Measurements from ENCODE around the gene EOGT. TPM values are rescaled to one million over a fixed set of nuclear protein-coding genes. Genes with fewer than 3 reads are reported as not detected.

The EOGT gene
- total RNA-seq, 1 donor from 2014 or later = 15.5 TPM

DNA sequence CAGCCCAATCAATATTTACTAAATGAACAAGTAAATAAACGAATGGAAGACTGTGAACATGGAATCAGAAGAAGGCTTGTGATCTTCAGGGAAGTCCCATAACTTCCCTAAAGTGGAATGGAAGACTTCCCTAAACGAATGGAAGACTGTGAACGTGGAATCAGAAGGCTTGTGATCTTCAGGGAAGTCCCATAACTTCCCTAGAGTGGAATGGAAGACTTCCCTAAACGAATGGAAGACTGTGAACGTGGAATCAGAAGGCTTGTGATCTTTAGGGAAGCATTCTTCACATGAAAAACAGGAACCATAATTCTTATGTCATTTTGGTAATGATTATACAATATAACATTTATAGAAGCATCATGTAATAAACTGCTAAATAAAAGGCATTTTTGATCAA, 38.8 kb downstream of the EOGT start:
- TF ChIP-seq, protein P1, sequence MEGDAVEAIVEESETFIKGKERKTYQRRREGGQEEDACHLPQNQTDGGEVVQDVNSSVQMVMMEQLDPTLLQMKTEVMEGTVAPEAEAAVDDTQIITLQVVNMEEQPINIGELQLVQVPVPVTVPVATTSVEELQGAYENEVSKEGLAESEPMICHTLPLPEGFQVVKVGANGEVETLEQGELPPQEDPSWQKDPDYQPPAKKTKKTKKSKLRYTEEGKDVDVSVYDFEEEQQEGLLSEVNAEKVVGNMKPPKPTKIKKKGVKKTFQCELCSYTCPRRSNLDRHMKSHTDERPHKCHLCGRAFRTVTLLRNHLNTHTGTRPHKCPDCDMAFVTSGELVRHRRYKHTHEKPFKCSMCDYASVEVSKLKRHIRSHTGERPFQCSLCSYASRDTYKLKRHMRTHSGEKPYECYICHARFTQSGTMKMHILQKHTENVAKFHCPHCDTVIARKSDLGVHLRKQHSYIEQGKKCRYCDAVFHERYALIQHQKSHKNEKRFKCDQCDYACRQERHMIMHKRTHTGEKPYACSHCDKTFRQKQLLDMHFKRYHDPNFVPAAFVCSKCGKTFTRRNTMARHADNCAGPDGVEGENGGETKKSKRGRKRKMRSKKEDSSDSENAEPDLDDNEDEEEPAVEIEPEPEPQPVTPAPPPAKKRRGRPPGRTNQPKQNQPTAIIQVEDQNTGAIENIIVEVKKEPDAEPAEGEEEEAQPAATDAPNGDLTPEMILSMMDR (IDR thresholded peaks at IDR 0.05; ENCODE audit: unreplicated experiment) = no peak
- Mint-ChIP-seq H3K9me3 (ENCODE audit: low read depth) (no peaks in the 10 kb centered on the region), H3K27ac (no peak overlapping the region), H3K4me1 (ENCODE audit: low read depth) (no peaks in the 10 kb centered on the region), H3K36me3 (ENCODE audit: insufficient read depth) (no peaks in the 10 kb centered on the region), H3K27me3 (peaks cover 7% of the 10 kb centered on the region), H3K4me3 (ENCODE audit: low read depth) (no peak overlapping the region)
- no peak for DNase-seq (ENCODE audit: low spot score, unreplicated experiment)

DNA sequence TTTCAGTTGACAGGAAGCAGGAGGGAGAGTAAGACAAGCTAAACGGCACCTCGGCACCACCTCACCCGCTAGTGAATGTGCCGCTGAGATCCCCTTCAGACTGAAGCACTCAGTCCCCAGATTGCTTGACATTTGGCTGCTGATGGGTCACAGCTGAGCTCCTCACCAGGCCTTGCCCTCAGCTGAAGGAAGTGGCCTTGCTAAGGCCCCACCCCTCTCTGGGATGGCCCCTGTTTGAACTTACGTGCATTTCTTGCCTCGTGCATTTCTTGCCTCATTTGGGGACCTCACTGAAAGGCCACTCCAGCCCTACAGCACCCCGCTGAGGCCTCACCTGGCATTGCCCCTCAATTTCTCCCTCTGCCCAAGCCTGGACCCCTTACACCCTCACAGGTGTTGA, 39.8 kb downstream of the EOGT start:
- H3K27me3 Mint-ChIP-seq = peaks cover 11% of the 10 kb centered on the region
- no peak overlapping the region for H3K27ac Mint-ChIP-seq
- no peaks in the 10 kb centered on the region for H3K36me3 Mint-ChIP-seq (ENCODE audit: insufficient read depth)
- H3K4me1 Mint-ChIP-seq (ENCODE audit: low read depth) = no peaks in the 10 kb centered on the region
- DNase-seq (ENCODE audit: low spot score, unreplicated experiment) = no peak
- TF ChIP-seq, protein P1 (IDR thresholded peaks at IDR 0.05; ENCODE audit: unreplicated experiment) = no peak
- no peak overlapping the region for H3K4me3 Mint-ChIP-seq (ENCODE audit: low read depth)
- no peaks in the 10 kb centered on the region for H3K9me3 Mint-ChIP-seq (ENCODE audit: low read depth)

DNA sequence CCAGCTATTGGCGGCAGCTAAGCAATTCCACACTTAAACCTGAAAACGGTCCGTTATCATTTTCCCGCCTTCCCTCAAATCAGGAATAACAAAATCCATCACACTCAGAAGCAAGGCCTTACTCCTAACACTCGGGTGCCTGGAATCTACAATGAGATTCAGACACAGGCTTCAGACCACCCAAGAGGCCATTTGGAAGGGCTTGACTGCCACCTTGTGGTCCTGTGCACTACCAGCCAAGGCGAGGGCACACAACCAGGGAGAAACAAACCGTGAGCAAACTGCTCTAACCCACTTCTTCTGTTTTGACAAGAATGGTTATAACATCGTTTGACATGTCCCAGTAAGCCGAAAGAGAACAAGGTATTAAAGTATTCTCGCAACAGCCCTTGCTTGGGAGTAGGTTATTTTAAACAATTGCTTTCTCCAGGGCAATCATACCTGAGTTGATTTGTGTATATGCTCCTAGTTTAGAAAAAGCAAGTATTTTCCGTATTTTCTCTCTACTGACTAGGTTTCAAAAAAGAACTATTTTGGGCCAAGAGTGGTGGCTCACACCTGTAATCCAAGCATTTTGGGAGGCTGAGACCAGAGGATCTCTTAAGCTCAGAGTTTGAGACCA, 41.0 kb downstream of the EOGT start:
- H3K36me3 Mint-ChIP-seq (ENCODE audit: insufficient read depth) = no peaks in the 10 kb centered on the region
- peak; percentile 66 for DNase-seq (ENCODE audit: low spot score, unreplicated experiment)
- no peaks in the 10 kb centered on the region for H3K9me3 Mint-ChIP-seq (ENCODE audit: low read depth)
- H3K27me3 Mint-ChIP-seq = peaks cover 11% of the 10 kb centered on the region
- H3K27ac Mint-ChIP-seq = no peak overlapping the region
- TF ChIP-seq, protein P1 (IDR thresholded peaks at IDR 0.05; ENCODE audit: unreplicated experiment) = peak; percentile 93
- no peaks in the 10 kb centered on the region for H3K4me1 Mint-ChIP-seq (ENCODE audit: low read depth)
- no peak overlapping the region for H3K4me3 Mint-ChIP-seq (ENCODE audit: low read depth)

DNA sequence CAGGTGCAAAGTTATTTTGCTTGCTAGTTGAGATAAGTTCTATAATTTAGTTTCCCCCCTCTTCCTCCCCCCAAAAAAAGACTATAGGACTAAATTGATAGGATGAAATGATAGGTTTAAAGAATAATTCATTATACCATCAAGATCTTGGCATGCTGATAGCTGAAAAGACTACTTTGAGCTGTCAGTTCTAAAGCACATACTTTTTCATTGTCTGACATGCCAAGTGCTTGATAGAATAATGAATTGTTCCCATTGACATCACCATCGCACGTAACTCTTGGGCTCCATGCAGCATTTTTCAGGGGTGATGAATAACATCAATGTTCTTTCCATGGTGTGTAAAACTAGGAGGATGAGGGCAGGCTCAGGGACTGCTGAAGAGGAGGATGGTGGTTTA, 48.8 kb downstream of the EOGT start:
- Mint-ChIP-seq H3K36me3 (ENCODE audit: insufficient read depth) (no peaks in the 10 kb centered on the region), H3K4me1 (ENCODE audit: low read depth) (no peaks in the 10 kb centered on the region), H3K9me3 (ENCODE audit: low read depth) (no peaks in the 10 kb centered on the region), H3K27me3 (peaks cover 5% of the 10 kb centered on the region), H3K4me3 (ENCODE audit: low read depth) (no peak overlapping the region), H3K27ac (no peak overlapping the region)
- no peak for DNase-seq (ENCODE audit: low spot score, unreplicated experiment)
- TF ChIP-seq, protein P1 (IDR thresholded peaks at IDR 0.05; ENCODE audit: unreplicated experiment) = no peak

DNA sequence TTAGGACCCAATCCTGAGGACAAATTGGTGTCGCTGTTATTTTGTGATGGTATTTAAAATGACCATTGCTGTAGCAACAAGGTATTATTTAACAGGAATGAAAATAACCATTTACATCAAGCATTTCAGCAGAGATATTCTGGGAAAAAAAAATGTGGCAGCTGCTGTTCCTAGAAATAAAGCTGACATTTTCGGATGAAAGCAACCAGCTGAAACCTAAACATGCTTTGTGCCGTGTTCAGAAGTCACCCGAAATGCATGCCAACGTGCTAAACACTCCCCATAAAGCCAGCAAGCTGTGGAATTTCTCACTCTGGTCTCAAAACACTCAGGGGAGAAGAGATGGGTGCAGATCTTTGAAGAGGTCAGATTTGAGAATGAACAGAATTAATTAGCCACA, 49.6 kb downstream of the EOGT start:
- H3K4me3 Mint-ChIP-seq (ENCODE audit: low read depth) = no peak overlapping the region
- no peak for DNase-seq (ENCODE audit: low spot score, unreplicated experiment)
- H3K27me3 Mint-ChIP-seq = peaks cover 2% of the 10 kb centered on the region
- H3K4me1 Mint-ChIP-seq (ENCODE audit: low read depth) = no peaks in the 10 kb centered on the region
- no peak overlapping the region for H3K27ac Mint-ChIP-seq
- no peaks in the 10 kb centered on the region for H3K9me3 Mint-ChIP-seq (ENCODE audit: low read depth)
- H3K36me3 Mint-ChIP-seq (ENCODE audit: insufficient read depth) = no peaks in the 10 kb centered on the region
- TF ChIP-seq, protein P1 (IDR thresholded peaks at IDR 0.05; ENCODE audit: unreplicated experiment) = no peak

Measured in progenitor cell of endocrine pancreas (in vitro differentiated cells).